HG02798 (cell line): ENCODE data around the gene PCCB.
"Not testable (repeated sequence)": the region's sequence is repeated elsewhere in the genome, so short reads cannot be mapped to it uniquely, and the experiment has no call there.

Experiments used
- ATAC-seq: cut with Tn5 transposase; IDR thresholded peaks from one replicate; pipeline ENCODE4 v1.9.1; 2021; ENCODE audit warnings: mild to moderate bottlenecking; ENCODE audit not compliant: unreplicated experiment, poor library complexity

Gene PCCB

DNA sequence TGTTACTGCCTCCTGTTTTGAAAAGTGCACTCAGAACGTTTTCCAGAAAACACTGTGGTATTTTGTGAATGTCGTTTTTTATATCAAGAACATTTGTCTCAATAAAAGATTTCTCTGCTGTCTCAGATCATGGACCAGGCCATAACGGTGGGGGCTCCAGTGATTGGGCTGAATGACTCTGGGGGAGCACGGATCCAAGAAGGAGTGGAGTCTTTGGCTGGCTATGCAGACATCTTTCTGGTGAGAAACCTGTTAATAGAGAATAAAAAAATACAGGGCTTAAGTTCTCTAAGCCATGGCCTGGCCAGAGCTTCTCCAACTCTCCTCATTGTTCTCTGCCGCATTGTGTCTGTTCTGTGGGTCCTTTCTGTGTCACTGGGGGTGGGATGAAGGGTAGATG lies 11.7 kb downstream of the PCCB start:
- ATAC-seq = no peak

DNA sequence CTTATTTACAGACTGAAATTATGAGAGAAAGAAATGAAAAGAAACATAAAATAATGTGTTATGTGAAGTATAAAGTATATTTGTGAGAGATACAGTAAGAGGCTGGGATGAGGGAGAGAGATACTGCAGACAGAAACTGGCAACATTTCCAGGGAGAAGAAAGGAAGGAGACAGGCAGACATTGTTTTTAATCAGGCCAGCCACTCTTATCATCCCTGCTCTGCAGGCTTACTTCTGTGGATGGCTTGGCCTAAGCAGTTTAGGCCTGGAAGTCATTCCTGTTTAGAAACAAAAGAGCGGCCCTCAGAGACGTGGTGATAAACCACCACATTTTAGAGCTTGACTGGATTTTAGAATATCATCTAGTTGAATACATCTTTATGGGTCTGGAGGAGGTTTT lies 12.4 kb downstream of the PCCB start:
- no peak for ATAC-seq

DNA sequence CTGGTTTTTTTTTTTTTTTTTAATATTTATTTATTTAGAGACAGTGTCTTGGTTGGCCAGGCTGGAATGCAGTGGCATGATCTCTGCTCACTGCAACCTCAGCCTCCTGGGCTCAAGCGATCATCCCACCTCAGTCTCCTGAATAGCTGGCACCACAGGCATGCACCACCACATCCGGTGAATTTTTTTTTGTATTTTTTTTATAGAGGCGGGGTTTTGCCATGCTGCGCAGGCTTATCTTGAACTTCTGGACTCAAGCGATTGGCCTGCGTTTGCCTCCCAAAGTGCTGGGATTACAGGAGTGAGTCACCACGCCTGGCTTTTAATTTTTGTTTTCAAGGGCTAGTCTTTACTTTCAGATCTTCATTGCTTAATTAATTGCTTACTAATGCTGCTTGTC lies 13.1 kb downstream of the PCCB start:
- ATAC-seq = no peak

DNA sequence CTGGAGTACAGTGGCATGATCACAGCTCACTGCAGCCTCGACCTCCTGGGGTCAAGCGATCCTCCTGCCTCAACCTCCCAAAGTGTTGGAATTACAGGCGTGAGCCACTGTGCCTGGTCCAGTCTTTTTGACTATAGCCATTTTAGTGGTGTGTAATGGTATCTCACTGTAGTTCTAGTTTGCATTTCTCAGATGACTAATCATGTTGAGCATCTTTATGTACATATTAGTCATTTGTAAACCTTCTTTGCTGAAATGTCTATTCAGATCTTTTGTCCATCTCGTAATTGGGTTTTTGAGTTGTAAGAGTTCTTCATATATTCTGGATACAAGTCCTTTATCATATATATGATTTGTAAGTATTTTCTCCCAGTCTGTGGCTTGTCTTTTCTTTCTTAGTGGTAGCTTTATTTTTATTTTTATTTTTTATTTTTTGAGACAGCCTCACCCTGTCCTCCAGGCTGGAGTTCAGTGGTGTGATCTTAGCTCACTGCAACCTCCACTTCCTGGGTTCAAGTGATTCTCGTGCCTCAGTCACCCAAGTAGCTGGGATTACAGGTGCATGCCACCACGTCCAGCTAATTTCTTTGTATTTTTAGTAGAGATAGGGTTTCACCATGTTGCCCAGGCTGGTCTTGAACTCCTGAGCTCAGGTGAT lies 16.5 kb downstream of the PCCB start:
- ATAC-seq = not testable (repeated sequence)

DNA sequence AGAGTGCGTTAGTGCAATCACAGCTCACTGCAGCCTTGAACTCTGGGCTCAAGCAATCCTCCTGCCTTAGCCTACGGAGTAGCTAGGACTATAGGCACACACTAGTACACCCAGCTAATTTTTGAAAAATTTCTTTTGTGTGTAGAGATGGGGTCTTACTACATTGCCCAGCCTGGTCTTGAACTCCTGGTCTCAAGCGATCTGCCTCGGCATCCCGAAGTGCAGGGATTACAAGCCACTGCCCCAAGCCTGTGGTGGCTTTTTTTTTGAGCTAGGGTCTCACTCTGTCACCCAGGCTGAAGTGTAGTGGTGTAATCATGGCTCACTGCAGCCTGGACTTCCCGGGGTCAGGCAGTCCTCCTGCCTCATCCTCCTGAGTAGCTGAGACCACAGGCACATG lies 17.1 kb downstream of the PCCB start:
- no peak for ATAC-seq

DNA sequence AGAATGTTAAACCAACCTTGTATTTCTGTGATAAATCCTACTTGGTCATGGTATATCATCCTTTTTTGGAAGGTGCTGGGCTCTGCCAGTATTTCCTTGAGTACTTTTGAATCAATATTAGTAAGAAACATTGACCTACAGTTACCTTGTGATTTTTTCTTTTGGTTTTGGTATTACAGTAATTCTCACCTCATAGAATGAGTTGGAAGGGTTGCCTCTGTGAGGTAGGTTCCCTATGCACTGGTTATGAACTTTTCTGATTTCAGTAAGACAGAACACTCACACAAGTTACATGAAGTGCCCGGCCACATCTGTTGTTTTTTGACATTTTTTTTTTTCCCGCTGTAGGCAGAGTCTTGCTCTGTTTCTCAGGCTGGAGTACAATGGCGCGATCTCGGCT lies 20.0 kb downstream of the PCCB start:
- ATAC-seq = no peak

DNA sequence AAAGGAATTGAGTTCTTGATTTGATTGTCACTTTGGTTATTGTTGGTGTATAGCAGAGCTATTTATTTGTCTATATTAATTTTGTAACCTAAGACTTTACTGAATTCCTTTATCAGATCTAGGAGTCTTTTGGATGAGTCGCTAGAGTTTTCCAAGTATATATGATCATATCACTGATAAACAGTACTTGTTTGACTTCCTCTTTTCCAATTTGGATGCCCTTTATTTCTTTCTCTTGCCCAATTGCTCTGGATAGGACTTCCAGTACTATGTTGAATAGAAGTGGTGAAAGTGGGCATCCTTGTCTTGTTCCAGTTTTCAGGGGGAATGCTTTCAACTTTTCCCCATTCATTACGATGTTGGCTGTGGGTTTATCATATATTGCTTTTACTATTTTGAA lies 21.5 kb downstream of the PCCB start:
- not testable (repeated sequence) for ATAC-seq

DNA sequence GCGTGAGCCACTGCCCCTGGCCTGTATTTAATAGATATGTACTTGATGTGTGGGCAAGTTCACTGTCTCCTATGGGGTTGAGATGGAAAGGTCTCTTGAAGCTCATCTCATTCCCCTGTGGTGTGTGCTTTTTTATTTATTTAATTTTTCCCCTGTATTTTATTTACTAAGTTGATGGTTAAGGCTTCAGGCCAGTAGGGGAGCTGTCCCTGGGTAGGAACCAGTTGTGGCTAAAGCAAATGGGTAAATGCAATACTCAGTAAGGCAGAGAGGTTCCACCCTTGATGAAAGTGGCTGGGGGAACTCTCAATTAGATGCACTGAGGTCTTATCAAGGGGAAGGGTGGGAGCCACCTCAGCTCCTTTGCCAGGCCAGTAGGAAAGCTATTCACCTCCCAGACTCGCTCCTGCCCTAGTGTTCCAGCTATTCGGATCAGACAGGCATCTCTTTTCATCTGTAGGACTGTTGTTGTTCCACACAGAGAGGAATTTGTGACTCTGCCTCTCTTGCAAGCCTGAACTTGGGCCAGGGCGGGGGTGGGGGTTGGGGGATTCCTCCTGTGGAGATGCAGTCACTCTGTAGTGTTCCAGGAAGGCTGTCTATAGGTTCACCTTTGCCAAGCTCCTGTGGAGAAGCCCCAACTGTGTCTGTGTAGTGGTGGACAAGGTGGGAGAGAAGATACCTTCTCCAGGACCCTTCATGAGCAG lies 26.1 kb downstream of the PCCB start:
- no peak for ATAC-seq

DNA sequence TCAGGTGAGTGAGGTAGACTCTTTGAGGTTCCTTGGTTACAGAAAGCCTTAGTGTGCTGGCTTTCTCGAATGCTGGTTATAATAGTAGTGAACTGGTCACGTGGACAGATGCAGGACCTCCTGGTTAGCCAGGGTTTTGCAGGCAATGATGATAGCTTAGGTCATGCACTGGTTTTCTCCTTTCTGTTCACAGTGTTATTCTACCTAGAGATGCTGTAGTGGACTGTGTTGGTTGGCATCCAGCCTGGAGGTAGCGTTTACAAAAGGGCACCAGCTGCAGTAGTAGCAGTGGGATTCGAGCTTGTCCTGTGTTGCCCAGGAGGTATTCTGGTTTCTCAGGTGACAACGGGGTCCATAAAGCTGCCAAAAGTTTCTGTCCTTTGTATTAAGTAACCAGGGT lies 27.0 kb downstream of the PCCB start:
- no peak for ATAC-seq

DNA sequence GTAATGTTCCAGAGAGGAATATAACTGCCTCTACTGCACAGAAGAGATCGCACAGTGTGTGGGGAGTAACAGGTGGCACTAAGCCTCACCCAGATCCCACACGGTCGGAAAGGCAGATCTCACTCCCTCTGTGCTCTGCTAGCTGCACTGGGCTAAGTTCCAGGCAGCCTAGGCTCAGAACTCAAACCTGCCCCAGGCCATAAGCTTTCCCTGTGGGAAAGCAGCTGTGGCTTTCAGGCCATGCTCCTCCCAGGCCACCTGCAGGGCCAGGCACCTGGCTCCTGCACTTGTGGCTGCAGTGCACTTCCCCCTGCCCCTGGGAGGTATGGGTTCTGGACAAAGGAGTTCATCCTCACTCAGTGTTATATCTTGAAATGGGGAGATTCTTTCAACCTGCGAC lies 27.5 kb downstream of the PCCB start:
- no peak for ATAC-seq

DNA sequence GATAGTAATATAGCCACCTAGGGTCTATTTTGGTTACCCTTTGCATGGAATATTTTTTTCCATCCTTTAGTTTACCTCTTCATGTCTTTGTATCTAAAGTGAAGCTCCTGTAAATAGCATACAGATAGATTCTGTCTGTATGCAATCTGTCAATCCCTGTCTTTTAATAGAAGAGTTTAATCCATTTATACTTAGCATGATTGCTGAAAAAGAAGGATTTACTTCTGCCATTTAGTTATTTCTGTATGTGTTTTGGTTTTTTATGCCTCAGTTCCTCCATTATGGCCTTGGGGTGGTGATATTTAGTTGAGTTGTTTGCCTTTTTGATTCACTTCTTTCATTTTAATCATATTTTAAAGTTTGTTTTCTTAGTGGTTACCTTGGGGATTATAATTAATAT lies 29.0 kb downstream of the PCCB start:
- no peak for ATAC-seq

DNA sequence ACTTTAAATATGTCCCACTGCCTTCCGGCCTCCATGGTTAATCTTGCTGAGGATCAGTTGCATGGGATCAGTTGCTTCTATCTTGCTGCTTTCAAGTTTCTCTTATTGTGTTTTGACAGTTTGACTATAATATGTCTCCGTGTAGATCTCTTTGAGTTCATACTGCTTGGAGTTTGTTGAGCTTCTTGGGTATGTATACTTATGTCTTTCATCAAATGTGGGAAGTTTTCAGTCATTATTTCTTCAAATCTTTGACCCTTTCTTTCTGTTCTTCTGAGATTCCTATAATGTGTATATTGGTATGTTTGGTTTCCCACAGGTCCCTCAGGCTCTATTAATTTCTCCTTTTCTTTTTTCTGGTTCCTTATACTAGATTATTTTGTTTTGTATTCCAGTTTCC lies 30.8 kb downstream of the PCCB start:
- no peak for ATAC-seq

DNA sequence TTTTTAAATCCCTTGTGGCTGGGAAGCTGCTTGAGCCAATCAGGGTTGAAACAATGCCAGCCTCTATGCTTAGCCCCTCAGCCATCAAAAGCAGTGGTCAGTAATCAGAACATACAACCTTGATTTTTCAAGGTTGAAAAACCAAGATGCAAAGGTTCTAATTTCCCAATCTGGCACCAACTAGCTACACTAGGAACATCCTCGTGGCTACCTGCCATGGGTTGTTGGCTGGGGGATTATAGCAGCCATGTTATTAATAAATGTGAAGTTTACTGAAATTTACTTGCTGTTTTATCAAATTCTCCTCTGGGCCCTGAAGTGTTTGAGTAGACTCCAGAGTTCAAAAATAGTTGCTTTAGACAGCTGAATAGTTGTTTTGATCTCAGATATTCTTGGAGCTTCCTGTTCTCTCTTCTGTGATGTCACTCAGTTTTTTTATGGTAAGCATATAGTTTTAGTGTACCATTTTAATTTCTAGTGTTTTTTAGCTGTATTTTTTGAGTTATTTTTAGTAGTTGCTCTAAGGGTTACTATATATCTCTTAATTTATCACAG lies 31.9 kb downstream of the PCCB start:
- no peak for ATAC-seq

DNA sequence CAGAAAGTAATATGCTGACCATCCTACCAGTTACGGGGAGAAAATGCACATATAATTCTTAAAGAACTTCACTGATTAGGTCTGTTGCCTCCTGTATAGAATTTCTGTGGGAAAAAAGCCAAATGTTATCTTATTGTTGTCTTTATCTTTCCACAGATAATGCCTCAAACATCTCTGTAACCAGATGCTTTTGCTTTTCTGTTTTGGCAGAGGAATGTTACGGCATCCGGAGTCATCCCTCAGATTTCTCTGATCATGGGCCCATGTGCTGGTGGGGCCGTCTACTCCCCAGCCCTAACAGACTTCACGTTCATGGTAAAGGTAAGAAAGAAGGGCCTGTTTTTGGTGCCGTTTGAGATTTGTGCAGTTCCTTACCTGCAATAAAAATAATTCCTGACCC lies 33.5 kb downstream of the PCCB start:
- ATAC-seq = no peak

DNA sequence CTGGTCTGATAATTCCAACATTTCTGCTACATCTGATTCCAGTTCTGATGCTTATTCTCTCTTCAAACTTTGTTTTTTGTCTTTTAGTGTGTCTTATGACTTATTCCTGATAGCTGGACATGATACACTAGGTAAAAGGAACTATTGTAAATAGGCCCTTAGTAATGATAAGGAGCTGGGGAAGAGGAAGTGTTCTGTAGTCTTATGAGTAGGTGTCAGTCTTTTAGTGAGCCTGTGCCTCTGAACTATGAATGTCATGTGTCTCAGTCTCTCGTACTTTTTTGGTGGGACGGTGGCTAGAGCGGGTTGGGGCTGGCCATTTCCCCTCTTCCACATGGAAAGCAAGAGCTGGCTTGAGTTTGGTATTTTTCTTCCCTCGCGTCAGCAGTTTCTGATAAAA lies 41.2 kb downstream of the PCCB start:
- no peak for ATAC-seq

DNA sequence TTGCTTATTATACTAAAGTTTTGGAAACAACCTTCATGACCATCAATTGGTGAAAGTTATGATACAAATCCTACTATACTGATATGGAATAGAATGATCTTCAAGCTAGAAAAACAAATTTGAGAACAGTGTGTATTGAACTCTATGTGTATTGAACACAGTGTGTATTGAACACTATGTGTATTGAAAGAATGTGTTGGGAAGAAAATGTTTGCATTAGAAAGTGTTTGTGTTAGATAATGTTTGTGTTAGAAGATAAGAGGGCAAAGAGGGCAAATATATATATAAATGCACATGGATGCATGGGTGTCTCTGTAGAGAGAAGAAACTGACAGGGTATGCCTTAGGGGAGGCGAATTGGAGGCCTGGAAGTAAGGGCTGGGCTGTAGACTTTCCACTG lies 42.4 kb downstream of the PCCB start:
- ATAC-seq = no peak

DNA sequence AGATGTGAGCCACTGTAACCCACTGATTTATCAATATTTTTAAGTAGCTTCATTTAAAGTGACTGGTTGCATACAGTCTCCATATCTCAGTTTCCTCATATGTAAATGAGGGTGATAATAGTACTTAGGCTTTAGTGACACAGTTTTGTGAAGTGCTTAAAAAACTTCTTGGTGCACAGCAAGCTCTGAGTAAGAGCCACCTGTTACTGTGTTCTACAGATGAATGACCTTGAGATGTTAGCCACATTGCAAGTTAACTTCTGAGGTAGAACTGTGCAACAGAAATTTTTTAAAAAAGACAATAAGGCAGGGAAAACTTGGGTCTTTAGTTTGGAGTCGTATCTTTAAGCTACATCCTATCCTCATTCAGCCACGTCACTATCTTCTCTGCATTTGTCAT lies 43.1 kb downstream of the PCCB start:
- no peak for ATAC-seq

DNA sequence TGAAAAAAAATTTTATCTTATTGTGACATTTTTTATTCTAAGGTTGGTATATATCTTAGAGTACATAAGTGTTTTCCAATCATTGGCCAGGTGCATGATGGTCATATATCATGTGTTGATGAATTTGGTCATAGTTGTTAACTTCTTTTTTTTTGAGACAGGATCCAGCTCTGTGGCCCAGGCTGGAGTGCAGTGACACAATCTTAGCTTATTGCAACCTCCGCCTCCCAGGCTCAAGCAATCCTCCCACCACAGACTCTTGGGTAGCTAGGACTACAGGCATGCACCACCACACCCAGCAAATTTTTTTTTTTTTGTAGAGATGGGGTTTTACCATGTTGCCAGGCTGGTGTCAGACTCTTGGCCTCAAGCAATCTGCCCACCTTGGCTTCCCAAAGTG lies 44.0 kb downstream of the PCCB start:
- ATAC-seq = no peak

DNA sequence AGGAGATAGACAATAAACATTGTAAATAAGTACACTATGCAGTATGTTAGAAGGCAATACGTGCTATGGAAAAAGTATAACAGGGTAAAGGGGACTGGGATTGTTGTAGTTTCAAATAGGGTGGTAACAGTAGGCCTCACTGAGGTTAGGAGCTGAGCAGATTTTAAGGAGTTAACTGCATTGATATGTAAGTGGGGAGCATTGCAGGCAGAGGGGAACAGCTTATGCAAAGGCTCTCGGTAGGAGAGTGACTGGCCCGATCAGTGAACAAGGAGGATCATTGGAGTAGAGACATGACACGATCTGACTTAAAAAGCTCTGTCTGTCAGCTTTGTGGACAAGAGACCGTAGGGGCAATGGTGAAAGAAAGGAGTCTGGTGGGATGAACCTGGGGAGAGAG lies 46.8 kb downstream of the PCCB start:
- no peak for ATAC-seq

DNA sequence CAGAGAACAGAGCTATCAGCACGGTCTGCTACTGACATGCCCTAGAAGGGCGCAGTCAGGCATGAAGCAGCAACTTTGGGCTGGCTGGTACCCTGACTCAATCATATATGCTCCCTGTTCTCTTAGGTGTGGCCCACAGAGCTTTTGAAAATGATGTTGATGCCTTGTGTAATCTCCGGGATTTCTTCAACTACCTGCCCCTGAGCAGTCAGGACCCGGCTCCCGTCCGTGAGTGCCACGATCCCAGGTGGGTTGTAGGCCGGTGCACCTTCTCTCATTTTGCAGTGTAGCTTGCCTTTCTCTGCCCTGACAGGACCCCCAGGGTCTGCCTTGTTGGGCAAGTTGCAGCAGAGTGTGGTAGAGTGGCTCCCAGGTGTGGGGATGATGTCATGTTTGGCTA lies 47.7 kb downstream of the PCCB start:
- no peak for ATAC-seq

DNA sequence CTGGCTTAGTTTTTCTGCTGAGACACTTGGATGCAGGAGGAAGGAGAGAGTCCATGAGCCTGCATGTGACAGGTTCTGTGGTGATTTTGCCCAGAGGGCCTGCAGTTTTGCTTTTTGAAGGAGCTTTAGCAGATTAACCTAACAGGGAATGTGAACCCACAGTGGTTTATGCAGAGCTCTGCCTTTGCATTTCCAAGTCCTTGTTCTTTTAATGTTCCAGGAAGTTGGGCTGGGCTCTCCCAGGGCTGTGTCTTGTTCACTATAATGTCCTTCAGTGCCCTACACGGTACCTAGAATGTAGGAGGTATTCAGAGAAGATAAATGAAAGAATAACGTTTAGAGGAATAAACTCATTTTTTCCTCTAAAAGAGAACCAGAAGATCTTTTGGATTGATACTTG lies 50.3 kb downstream of the PCCB start:
- ATAC-seq = no peak

DNA sequence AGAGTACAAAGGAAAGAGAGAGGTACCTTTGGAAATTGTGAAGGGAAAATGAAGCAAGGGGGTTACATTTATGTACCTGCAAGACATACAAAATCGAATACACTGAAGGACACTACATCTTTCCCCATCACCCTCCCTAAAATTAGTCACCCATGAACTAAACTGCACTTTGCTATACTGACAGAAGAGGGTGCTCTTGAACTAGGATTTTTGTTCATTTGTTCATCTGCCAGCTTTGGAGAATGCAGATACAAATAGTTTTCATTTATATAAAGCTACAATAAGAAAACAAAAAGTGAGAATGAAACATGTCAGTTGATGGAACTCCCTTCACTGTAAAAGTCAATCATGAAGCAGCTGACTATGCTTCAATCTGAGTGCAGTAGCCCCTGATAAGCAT lies 55.7 kb downstream of the PCCB start:
- ATAC-seq = no peak
